Progenitor cell of endocrine pancreas (in vitro differentiated cells): ENCODE data around the gene ADK. TPM values are rescaled to one million over a fixed set of nuclear protein-coding genes. Genes with fewer than 3 reads are reported as not detected.

ENCODE experiments used
- DNase-seq: peaks from one replicate; pipeline ENCODE4 v3.0.0; 2021; ENCODE audit warnings: low spot score; ENCODE audit not compliant: unreplicated experiment
- H3K27ac Mint-ChIP-seq: 2 replicates; pipeline ENCODE4 v1.8.0; 2021; ENCODE audit warnings: mild to moderate bottlenecking, moderate library complexity, mixed read lengths
- H3K27me3 Mint-ChIP-seq: 2 replicates; pipeline ENCODE4 v1.8.0; 2021; ENCODE audit warnings: mixed read lengths
- H3K36me3 Mint-ChIP-seq: 2 replicates; pipeline ENCODE4 v1.8.0; 2022; ENCODE audit warnings: mixed read lengths; ENCODE audit not compliant: insufficient read depth
- H3K4me1 Mint-ChIP-seq: 2 replicates; pipeline ENCODE4 v1.8.0; 2021; ENCODE audit warnings: low read depth, mixed read lengths
- H3K4me3 Mint-ChIP-seq: 2 replicates; pipeline ENCODE4 v1.8.0; 2021; ENCODE audit warnings: low read depth, mild to moderate bottlenecking, moderate library complexity, mixed read lengths
- H3K9me3 Mint-ChIP-seq: 2 replicates; pipeline ENCODE4 v1.8.0; 2021; ENCODE audit warnings: low read depth, mixed read lengths
- total RNA-seq: library from RNA; stranded (reverse); gene quantifications from 2 replicates; pipeline ENCODE4 v1.2.1, GENCODE V29; 2021
- TF ChIP-seq, protein P1 (sequence below): fragments of 200-600 bp; sonication (generic); IDR thresholded peaks from one replicate; pipeline ENCODE4 v1.5.0; 2021; ENCODE audit warnings: antibody characterized with exemption, mild to moderate bottlenecking; ENCODE audit not compliant: unreplicated experiment

The ADK gene
- total RNA-seq, 1 donor from 2014 or later, result 20.7 TPM

DNA sequence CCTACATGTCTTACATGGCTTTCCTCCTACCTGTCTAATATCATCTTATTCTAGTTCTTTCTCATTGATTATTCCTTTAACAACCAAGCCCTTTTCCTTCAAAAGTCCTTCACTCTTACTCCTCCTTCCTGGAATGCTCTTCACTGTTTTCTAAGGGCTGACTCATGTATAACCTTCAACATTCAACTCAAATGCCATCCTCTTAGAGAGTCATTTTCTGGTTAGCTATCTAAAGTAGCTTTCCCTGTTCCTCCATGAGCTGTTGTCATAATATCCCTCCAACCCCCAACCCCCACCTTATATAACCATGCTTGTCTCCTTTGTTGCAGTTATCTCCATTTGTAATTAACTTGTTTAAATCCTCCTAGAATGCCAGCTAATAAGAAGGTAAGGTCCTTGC is 286.8 kb downstream of the ADK start:
- Mint-ChIP-seq H3K27ac (no peak overlapping the region), H3K36me3 (no peaks in the 10 kb centered on the region), H3K4me1 (peaks cover 9% of the 10 kb centered on the region), H3K4me3 (no peak overlapping the region), H3K9me3 (no peaks in the 10 kb centered on the region), H3K27me3 (no peaks in the 10 kb centered on the region)
- TF ChIP-seq, protein P1, sequence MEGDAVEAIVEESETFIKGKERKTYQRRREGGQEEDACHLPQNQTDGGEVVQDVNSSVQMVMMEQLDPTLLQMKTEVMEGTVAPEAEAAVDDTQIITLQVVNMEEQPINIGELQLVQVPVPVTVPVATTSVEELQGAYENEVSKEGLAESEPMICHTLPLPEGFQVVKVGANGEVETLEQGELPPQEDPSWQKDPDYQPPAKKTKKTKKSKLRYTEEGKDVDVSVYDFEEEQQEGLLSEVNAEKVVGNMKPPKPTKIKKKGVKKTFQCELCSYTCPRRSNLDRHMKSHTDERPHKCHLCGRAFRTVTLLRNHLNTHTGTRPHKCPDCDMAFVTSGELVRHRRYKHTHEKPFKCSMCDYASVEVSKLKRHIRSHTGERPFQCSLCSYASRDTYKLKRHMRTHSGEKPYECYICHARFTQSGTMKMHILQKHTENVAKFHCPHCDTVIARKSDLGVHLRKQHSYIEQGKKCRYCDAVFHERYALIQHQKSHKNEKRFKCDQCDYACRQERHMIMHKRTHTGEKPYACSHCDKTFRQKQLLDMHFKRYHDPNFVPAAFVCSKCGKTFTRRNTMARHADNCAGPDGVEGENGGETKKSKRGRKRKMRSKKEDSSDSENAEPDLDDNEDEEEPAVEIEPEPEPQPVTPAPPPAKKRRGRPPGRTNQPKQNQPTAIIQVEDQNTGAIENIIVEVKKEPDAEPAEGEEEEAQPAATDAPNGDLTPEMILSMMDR, result no peak
- no peak for DNase-seq

DNA sequence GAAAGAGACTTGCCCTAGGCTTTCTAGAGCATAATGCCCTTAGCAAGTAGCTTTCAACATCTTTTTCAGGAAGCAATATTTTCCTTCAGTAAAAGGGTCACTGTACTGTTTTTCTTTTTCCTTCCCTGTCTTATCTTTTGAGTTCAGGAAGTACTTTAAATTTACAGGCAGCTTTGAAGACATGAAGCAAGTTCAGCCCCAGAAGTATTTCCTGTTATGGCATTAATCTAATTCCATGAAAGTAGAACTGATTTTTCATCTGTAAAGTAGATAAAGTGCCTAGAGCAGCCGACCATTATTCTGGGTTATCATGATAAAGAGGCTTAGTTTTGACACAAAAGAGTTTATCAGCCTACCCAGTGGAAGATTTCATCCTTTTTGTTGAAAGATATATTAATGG is 288.2 kb downstream of the ADK start:
- TF ChIP-seq, protein P1, result no peak
- peaks cover 2% of the 10 kb centered on the region for H3K4me1 Mint-ChIP-seq
- no peaks in the 10 kb centered on the region for H3K36me3 Mint-ChIP-seq
- H3K27ac Mint-ChIP-seq, result no peak overlapping the region
- DNase-seq, result no peak
- H3K9me3 Mint-ChIP-seq, result no peaks in the 10 kb centered on the region
- no peak overlapping the region for H3K4me3 Mint-ChIP-seq
- no peaks in the 10 kb centered on the region for H3K27me3 Mint-ChIP-seq

DNA sequence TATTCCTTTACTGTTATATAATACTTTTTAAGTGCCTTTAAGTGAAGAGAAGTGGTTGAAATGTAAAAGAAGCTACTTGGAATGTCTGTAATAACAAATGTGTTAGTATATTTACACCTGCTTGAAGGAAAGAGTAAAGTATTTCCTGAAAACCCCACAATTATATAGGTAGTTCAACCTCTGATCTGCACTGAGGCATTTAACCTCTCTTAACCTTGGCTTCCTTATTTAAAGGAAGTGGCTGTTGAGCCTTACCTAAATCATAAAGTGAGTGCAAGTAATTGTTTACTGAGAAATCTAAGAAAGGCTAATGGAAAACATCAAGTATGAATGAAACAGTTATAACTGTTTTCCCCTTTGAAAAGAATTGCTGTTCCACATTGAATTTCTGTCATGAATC is 294.5 kb downstream of the ADK start:
- TF ChIP-seq, protein P1, result no peak
- H3K27ac Mint-ChIP-seq, result no peak overlapping the region
- peaks cover 26% of the 10 kb centered on the region for H3K4me1 Mint-ChIP-seq
- no peak for DNase-seq
- no peak overlapping the region for H3K4me3 Mint-ChIP-seq
- no peaks in the 10 kb centered on the region for H3K27me3 Mint-ChIP-seq
- H3K36me3 Mint-ChIP-seq, result no peaks in the 10 kb centered on the region
- no peaks in the 10 kb centered on the region for H3K9me3 Mint-ChIP-seq

DNA sequence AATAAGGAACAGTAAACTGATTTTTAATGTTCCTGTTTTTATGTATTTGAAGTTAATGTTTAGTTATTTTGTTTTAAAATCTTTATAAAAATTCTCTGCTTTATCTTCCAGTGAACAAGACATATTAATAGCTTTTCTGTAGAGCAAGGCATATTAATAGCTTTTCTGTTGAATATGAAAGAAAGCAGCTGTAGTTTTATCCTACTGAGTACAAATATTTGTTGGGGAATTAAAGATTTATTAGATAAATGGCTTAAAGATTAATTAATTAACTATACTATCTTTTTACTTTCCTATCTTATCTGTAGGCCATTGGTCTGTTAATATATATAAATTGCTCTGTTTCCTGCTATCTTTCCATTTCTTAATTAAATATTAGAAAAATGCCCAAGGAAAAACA is 299.6 kb downstream of the ADK start:
- no peak for DNase-seq
- H3K4me3 Mint-ChIP-seq, result no peak overlapping the region
- no peak overlapping the region for H3K27ac Mint-ChIP-seq
- H3K27me3 Mint-ChIP-seq, result no peaks in the 10 kb centered on the region
- TF ChIP-seq, protein P1, result no peak
- H3K4me1 Mint-ChIP-seq, result peaks cover 34% of the 10 kb centered on the region
- H3K36me3 Mint-ChIP-seq, result peaks cover 1% of the 10 kb centered on the region
- H3K9me3 Mint-ChIP-seq, result no peaks in the 10 kb centered on the region

DNA sequence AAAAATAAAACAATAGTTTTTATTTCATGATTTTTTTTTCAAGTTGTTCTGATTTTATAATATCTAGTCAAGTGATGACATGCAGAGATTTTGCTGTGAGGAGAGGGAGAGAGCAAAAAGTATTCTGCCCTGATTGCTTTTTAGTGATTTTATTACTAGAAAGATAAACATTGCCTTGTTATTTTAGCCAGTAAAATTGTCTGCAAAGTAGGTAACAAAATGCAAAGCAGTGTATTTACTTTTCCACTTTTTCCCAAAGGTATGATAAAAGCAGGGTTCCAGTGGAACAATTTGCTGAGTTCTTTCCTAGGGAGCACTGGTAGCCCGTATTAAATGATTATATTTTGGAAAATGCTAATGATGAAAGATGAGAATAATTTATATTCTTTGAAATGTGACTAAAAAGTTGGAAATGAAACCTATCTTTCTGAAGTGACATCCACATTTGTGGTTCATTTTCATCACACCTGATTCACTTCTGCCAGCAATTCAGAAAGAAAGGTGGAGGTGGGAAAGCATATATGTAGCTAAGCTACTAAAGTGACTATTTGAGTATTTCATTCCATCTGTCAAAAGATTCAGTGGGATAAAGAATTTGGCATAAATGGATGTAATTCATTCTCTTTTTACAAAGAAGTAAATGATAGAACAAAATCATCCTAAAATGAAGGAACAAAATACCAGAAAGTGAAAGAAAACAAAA is 300.3 kb downstream of the ADK start:
- DNase-seq, result no peak
- H3K4me3 Mint-ChIP-seq, result no peak overlapping the region
- no peaks in the 10 kb centered on the region for H3K27me3 Mint-ChIP-seq
- peaks cover 6% of the 10 kb centered on the region for H3K36me3 Mint-ChIP-seq
- H3K27ac Mint-ChIP-seq, result no peak overlapping the region
- H3K9me3 Mint-ChIP-seq, result peaks cover 5% of the 10 kb centered on the region
- H3K4me1 Mint-ChIP-seq, result peaks cover 32% of the 10 kb centered on the region
- TF ChIP-seq, protein P1, result no peak
